ENCODE data around the gene GMNN.
A peak's percentile ranks its signal among the peaks of the same experiment; 100 is the strongest.
"Not testable (repeated sequence)": the region's sequence is repeated elsewhere in the genome, so short reads cannot be mapped to it uniquely, and the experiment has no call there.

The GMNN gene

DNA sequence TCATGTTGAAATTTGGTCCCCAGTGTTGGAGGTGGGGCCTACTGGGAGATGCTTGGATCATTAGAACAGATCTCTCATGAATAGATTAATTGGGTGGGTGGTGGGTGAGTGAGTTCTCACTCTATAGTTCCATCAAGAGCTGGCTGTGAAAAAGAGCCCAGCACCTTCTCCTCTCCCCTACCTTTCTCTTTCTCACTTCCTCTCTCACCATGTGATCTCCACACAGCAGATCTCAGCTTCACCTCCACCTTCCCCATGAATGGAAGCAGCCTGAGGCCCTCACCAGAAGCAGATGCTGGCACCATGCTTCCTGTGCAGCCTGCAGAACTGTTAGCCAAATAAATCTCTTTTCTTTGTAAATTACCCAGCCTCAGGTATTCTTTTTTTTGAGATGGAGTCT is 12.9 kb upstream of the GMNN start:
- DNase-seq: no peak

DNA sequence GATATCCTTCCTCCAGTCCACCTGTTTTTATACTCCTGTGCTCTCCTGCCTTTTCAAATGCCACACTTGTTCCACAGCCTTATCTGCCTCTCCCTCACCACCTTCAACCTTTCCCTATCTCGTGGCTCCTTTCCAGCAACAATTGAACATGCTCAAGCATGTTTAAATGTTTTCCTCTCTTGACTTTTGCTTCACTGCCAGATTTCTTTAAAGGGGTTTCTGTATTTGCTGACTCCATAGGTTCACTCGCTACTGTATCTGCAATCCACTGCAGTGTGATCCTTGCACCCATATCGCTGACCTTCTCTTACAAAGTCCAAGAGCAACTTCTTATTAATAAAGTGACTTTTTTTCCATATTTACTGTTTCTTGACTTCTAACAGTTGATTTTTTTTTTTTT is 11.2 kb upstream of the GMNN start:
- no peak for DNase-seq

DNA sequence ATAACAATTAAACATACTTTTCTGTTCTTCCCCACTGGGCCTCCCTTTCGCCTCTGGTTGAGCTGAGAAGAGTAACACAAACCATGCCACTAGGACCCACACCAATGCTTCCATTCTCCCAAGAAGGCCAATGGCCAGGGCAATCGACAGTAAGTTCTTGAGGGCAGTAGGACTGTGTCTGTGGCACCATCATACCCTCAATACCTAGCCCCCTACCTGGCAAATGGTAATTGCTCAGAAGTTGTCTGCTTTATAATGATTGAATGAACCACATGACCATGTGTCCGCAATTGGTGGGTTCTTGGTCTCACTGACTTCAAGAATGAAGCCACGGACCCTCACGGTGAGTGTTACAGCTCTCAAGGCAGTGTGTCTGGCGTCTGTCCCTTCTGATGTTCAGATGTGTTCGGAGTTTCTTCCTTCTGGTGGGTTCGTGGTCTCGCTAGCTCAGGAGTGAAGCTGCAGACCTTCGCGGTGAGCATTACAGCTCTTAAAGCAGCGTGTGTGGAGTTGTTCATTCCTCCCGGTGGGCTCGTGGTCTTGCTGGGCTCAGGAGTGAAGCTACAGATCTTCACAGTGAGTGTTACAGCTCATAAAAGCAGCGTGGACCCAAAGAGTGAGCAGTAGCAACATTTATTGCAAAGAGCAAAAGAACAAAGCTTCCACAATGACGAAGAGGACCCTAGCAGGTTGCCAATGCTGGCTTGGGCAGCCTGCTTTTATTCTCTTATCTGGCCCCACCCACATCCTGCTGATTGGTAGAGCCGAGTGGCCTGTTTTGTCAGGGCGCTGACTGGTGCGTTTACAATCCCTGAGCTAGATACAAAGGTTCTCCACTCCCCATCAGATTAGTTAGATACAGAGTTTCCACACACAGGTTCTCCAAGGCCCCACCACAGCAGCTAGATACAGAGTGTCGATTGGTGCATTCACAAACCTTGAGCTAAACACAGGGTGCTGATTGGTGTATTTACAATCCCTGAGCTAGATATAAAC is 9.6 kb upstream of the GMNN start:
- DNase-seq: not testable (repeated sequence)

DNA sequence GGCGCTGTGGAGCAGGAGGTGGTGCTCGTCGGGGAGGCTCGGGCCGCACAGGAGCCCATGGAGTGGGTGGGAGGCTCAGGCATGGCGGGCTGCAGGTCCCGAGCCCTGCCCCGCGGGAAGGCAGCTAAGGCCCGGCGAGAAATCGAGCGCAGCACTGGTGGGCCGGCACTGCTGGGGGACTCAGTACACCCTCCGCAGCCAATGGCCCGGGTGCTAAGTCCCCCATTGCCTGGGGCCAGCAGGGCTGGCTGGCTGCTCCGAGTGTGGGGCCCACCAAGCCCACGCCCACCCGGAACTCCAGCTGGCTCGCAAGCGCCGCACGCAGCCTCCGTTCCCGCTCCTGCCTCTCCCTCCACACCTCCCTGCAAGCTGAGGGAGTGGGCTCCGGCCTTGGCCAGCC is 8.8 kb upstream of the GMNN start:
- not testable (repeated sequence) for DNase-seq

DNA sequence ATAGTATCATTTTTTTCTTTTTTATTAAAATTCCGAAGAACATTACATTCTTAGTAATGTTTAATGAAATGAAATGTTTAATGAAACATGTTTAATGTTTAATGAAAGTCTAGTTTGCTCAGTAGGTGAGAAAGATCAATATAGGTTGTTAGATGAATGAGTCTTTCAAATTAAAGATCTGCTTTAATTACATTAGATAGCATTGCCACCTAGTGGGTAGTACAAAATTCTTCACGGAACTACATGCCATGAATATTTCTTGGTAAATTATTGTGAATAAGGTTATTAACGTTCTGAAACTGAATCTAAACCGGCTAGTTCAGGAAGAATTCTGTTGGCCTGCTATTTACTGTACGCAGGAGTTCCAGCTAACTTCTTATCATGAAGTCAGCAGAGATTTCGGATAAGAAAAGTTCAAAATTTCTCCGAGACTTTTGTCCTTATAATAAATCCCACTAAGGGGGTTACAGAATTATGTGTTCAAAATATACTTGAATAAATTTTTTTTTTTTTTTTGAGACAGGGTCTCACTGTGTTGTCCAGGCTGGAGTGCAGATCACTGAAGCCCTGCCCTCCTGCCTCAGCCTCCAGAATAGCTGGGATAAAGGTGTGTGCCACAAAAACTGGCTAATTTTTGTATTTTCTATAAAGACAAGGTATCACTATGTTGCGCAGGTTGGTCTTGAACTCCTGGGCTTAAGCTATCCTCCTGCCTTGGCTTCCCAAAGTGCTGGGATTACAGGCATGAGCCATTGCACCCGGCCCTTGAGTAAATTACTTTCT is 7.9 kb upstream of the GMNN start:
- peak; percentile 15 to 84 (median 55) for DNase-seq

DNA sequence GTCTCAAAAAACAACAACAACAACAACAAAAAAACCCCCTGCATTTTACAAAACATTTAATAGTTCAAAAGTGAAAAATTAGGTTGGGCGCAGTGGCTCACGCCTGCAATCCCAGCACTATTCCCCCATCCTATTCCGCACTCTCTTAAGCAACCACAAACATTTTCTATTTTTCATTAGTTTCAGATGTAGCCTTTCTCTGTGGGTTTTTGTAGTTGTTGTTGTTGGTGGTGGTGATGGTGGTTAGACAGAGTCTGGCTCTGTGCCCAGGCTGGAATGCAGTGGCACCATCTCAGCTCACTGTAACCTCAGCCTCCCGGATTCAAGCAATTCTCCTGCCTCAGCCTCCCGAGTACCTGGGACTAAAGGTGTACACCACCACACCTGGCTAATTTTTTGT is 6.4 kb upstream of the GMNN start:
- DNase-seq: no peak

DNA sequence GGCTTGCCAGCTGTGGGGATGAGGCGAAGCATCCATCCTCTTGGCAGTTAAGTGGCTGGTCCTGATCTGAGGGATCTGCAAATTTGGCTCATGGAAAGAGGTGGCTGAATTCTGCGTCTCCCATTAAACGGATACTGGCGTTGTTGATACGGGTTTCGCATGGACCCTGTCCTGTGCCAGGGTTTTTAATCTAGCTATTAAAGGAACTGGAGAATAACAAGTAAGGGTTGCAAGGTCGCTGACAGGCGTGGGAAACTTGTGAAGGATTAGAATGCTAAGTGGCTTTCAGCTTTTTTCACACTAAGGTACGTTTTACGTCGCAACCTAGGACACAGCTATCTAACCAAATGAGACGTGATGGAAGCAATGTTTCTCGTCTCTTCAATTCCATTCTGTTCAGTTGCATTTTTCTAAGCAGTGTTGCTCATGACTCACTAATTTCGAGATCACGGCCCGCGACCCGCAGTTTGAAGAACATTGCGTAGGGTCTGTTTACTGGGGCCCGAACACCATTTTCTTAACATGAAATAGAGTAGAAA is 852 bp downstream of the GMNN start:
- peak; percentile 15 to 42 (median 25) for DNase-seq

DNA sequence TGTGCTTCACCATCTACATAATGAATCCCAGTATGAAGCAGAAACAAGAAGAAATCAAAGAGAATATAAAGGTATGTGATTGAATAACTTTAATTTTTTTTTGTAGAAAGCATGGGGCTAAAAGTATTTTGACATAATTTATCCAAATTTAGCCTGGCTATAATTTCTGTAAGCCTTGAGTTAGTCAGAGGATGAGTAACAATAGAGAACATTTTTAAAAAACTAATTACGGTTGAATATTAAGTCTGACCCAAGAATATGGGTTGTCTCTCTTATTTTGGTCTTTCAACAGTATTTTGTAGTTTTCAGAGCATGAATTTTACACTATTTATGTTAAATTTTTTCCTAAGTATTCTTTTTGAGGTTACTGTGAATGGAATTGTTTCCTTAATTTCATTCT is 2.5 kb downstream of the GMNN start:
- DNase-seq: no peak

DNA sequence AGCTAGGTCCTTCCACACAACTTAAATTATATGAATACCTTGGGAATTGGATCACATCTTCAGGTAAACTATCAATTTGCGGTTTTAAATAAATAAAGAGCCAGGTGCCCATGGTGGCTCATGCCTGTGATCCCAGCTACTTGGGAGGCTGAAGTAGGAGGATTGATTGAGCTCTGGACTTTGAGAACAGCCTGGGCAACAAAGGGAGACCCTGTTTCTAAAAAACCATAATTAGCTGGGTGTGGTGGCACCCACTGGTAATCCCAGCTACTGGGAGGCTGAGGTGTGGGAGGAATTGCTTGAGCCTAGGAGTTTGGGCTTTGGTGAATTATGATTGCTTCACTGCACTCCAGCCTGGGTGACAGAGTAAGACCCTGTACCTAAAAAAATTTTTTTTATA is 3.4 kb downstream of the GMNN start:
- DNase-seq: no peak

DNA sequence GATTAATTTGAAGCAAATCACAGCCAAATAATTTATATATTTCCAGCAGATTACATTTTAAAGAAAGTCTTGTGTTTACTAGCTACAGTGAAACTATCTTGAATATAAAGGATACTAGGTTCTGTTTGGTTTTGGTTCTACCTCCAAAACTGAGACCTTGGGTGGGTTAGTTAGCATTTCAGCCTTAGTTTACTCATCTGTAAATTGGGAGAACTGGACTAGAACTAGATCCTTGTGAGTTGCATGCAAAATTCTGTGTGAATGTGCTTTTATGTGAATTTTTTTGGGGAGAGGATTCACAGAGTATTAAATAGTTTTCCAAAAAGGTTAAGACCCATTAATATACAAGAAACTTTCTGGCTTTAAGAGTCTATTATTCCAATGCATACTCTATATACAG is 4.1 kb downstream of the GMNN start:
- no peak for DNase-seq

DNA sequence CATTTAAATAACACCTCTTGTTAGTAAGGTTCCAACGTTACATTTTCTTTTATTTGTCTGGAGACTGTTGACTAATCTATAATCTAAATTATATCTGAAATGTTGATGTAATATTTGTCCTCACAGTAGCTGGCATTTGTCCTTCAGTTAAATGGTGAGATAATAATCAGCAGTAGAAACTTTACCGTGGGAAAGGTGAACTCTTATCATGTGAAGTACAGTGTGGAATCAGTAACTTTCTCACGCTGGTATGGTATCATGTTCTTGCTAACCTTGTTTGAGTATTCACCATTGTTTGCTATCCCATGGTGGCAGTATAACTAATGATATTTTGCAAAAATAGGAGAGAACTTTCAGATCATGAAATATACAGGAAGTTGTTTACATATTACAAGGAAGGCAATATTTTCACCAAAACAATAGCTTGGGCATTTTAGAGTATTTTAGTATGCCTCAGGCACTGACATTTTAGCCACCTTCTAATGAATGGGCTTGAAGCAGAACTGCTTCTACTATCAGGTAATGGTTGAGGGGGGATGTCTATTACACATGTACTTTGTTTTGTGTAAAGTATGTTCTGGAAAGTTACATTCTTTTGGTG is 4.8 kb downstream of the GMNN start:
- no peak for DNase-seq

DNA sequence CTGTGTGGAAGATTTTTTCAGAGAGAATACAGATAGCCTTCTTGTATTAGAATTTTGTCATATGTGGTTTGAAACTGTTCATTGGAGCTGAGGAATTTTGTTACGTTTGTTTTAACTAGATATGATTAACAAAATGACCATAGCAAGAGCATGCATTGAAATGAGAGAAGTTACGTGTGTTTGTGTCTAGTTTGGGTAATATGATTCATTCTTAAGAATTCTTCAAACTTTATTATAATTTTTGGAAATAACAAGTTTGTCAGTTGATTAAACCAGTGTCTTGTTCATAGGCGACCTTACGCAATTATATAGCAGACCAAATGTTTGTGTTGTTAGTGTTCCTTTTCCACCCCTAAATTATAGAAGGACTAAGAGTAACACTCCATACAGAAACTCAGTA is 5.5 kb downstream of the GMNN start:
- no peak for DNase-seq

DNA sequence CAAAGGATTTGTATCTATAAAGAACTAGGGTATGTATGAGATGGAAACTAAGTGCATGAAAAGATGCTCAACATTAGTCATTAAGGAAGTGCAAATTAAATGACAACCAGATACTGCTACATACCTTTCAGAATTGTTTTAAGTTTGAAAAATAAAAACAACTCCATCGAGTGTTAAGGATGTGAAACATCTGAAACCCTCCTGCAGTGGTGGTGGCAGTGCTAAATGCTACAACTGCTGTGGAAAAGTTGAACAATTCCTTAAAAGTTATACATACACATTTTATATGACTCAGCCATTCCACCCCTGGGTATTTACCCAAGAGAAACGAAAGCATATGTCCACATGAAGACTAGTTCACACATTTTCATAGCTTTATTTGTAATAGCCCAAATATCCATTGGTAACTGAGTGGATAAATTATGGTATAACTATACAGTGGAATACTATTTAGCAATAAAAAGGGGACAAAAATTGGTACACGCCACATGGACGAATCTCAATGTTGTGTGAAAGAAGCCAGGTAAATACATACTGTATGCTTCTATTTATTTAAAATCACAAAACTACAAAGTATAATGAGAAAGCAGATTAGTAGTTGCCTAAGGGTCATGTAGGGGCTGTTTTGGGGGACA is 13.4 kb downstream of the GMNN start:
- no peak for DNase-seq

DNA sequence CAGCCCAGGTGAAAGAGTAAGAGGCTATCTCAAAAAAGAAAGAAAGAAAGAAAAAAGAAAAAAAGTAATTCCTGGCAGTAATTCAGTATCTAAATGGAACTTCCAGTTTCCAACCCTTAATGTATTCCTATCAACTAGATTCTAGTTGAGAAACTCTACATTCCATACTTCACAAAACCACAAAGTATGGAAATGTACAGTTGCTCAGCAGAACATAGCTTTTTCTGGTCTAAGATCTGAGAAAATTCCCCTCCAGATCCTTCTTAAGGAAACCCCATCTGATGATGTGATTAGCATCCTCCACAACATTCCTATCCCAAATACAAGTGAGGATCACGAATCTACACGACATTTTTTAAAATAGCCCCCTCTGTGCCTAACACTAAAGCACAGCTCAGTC is 20.4 kb downstream of the GMNN start:
- DNase-seq: no peak

DNA sequence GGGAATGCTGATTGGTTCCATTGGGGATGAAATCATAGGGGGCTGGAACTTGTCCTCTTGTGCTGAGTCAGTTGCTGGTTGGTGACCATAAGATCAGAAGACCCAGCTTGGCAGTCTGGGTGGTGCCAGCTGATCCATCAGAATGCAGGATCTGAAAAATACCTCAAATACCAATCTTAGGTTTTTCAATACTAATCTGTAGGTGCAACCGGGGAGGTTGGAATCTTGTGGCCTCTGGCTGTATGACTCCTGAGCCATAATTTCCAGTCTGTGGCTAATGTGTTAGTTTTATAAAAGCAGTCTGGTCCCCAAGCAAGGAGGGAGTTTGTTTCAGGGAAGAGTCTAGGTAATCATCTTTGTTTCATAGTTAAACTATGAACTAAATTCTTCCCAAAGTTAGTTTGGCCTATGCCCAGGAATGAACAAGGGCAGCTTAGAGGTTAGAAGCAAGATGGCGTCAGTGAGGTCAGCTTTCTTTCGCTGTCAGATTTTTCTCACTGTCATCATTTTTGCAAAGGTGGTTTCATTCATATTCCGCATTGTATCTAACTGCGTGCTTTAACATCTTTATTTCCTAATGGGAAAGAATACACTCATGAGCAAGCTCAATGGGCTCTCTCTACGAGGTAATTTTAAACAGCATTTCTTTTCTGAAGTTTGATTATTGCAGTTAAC is 22.0 kb downstream of the GMNN start:
- DNase-seq: no peak

DNA sequence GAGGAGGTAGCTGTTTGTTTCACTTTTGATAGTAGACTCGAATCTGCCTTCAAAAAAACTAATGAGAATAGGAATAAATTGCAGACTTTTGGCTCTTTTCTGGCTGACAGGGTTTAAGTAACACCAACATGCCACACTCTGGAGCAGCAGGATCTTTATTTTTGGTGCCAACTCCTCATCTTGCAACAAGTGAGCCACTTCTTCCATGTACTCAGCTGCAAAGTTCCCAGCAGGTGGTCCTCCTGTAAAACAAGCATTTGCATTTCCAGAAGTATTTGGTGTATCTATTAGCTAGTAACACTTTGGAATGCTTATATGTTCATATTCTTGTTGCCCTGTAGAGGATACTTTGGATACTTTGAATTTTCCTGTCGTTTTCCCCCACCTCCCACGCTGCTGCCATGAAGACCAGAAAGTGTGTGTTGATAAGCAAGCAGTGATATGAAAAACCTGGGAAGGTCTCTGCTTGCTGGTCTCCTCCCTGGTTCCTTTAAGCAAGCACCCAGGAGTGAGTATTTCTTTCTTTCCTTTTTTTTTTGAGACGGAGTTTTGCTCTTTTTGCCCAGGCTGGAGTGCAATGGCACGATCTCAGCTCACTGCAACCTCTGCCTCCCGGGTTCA is 23.0 kb downstream of the GMNN start:
- no peak for DNase-seq

DNA sequence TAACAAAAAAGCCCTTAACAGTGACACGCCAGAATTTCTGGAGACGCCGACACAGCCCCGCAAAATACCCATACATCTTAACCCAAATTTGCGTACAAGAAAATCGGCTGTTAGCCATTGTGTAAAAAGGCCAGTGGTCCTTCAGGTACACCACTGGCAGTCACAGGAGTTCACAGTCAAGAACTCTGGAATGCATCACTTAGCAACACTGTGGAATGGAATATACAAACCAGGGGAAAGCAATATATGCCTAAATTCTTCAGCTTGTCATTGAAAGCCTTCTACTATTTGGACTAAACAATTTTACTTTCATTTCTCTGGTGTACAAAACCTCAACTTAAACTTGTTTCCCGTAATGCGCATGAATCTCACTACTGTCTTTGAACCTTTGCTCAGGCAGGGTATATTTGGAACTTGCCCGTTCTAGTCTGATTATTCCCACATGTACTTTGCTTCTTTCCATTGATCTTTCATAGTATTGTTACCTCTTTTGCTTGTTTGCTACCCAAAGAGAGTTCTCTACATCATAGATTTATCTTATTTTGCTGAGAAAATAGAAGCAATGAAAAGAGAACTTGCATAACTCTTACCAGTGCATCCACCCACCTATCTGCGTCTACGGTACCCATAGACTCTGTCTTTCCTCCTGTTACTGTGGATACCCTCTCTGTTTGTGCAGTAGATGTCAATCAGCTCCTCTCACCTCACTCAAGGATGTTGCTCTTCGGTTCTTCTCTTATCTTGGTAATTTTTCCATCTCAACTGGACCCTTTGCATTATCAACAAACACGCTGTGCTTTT is 24.2 kb downstream of the GMNN start, which contains the start of gene ARMH2:
TSS of gene ARMH2 (minus strand) at position 178 of the 801 bp plus-strand sequence. CDS start at position 118, 60 bp downstream.
- DNase-seq: no peak

DNA sequence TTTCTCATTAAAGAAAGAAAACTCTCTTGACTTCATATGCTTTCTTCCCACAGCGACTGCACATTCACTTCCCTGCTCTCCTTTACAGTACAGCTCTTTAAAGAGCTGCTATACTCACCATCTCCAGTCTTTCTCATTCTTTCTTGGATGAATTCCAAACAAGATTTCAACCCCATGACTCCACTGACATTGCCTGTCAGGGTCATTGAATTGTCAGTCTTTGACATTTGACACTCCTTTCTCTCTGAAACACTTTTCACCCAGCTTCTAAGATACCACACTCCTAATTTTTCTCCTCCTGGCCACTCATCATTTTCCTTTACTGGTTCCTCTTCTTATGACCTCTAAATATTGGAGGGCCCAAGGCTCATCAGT is 24.8 kb downstream of the GMNN start:
- no peak for DNase-seq

DNA sequence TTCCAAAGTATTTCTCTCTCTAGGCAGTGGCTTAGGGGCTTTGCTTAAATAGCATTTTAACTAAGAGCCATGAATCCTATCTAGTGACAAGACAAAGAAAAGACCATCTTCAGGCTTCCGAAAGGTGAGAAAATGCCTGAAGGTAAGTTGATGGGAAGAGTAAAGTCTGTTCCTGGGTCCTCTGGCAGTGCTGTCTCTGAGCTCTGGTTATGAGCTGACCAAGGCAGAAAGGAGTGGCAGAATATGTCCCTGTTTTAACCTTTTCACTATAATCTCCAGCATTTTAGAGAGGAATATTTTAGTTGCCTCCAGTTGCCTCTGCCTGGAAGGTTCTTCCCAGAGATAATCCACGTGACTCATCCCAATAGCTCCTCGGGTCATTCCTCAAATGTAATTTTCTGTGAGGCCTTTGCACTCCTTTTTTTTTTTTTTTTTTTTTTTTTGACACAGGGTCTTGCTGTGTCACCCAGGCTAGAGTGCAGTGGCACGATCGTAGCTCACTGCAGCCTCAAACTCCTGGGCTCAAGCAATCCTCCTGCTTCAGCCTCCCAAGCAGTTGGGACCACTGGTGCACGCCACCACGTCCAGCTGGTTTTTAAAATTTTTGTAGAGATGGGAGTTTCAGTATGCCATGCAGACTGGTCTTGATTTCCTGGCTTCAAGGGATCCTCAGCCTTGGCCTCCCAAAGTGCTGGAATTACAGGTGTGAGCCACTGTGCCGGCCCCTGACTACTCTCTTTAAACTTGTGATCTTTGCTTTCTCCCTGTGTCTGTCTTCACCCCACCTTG is 27.7 kb downstream of the GMNN start:
- no peak for DNase-seq

DNA sequence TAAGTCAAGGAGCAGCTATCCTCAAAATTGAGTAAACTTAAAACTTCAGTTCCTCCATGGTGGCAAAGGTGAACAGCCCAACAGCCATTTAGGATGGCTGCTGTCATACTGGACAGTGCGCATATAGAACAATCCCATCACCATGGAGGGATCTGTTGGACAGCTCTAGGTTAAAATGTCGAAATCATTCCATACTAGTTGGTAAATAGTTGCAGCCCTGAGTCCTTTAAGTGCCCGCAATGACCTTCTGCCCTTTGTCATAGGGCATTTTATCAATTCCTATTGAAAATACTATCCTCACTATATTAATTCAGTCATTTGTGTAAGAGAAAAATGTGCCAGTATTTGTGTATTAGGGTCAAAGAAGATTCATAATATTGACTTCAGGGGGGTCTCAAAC is 32.8 kb downstream of the GMNN start:
- DNase-seq: no peak

All from suppressor macrophage (primary cell).